PFSK-1 (cell line): ENCODE results near the gene DRD2.

Experiments
- FOXP2 ChIP-seq: optimal IDR thresholded peaks from 2 replicates; pipeline ENCODE3; 2011; ENCODE audit warnings: borderline replicate concordance, control low read depth, inconsistent platforms; ENCODE audit not compliant: insufficient read depth; ENCODE audit errors: extremely low read length, extremely low read depth
- POLR2AphosphoS5 ChIP-seq: IDR thresholded peaks from 2 replicates; pipeline ENCODE4 v1.6.1; 2012; ENCODE audit warnings: low read depth, mild to moderate bottlenecking, control low read depth, low read length, moderate library complexity
- REST ChIP-seq, 2 experiments: IDR thresholded peaks; 2 replicates each; pipeline versions ENCODE4 v1.6.1 to v1.8.0; 2011 to 2012; ENCODE audit warnings: low read depth in 2 of 2, low read length in 2 of 2, control low read depth in 1 of 2, inconsistent platforms in 1 of 2, mild to moderate bottlenecking in 1 of 2, moderate library complexity in 1 of 2; ENCODE audit not compliant: insufficient read depth in 1 of 2
- SIN3A ChIP-seq: IDR thresholded peaks from 2 replicates; pipeline ENCODE4 v1.6.1; 2012; ENCODE audit warnings: mild to moderate bottlenecking, low read length, moderate library complexity, borderline replicate concordance; ENCODE audit not compliant: insufficient read depth
- TAF1 ChIP-seq: IDR thresholded peaks from 2 replicates; pipeline ENCODE4 v1.6.1; 2012; ENCODE audit warnings: low read length, control low read depth, borderline replicate concordance; ENCODE audit not compliant: insufficient read depth

DRD2 gene

GRCh38 chr11:113412675-113413074 is 62.5 kb downstream of the DRD2 start:
- TF ChIP-seq POLR2AphosphoS5 (no peak), SIN3A (no peak), REST (IDR thresholded peaks at IDR 0.05; ENCODE audit: insufficient read depth in 1 of 2, low read depth in 2 of 2, low read length in 2 of 2) (no peak), TAF1 (no peak), FOXP2 (no peak)

GRCh38 chr11:113411536-113411935 is 63.7 kb downstream of the DRD2 start:
- TF ChIP-seq REST (IDR thresholded peaks at IDR 0.05; ENCODE audit: insufficient read depth in 1 of 2, low read depth in 2 of 2, low read length in 2 of 2), result no peak
- no peak for TF ChIP-seq SIN3A
- no peak for TF ChIP-seq TAF1
- TF ChIP-seq FOXP2, result no peak

GRCh38 chr11:113410414-113411135 is 64.6 kb downstream of the DRD2 start:
- TF ChIP-seq FOXP2 (no peak), REST (IDR thresholded peaks at IDR 0.05; ENCODE audit: insufficient read depth in 1 of 2, low read depth in 2 of 2, low read length in 2 of 2) (no peak), POLR2AphosphoS5 (no peak), TAF1 (no peak), SIN3A (no peak)

GRCh38 chr11:113409526-113409925 is 65.7 kb downstream of the DRD2 start:
- no peak for TF ChIP-seq POLR2AphosphoS5
- no peak for TF ChIP-seq REST (IDR thresholded peaks at IDR 0.05; ENCODE audit: insufficient read depth in 1 of 2, low read depth in 2 of 2, low read length in 2 of 2)
- TF ChIP-seq TAF1, result no peak
- TF ChIP-seq SIN3A, result no peak
- TF ChIP-seq FOXP2, result no peak
